Left lobe of liver (tissue), 2 donors: Measurements from ENCODE around the gene ZNF653. TPM values are rescaled to one million over a fixed set of nuclear protein-coding genes. Genes with fewer than 3 reads are reported as not detected.
A peak's percentile ranks its signal among the peaks of the same experiment; 100 is the strongest.

ENCODE experiments used
- ATAC-seq: fragments of 200-7000 bp; cut with Tn5 transposase; one replicate; pipeline ENCODE4 v1.9.1; 2020; ENCODE audit warnings: mild to moderate bottlenecking, moderate library complexity
- DNase-seq: peaks from one replicate; pipeline ENCODE4 v3.0.0-alpha.2; 2020; ENCODE audit warnings: low spot score
- total RNA-seq: library from RNA; stranded (reverse); gene quantifications from one replicate; pipeline ENCODE4 v1.2.1, GENCODE V29; 2021
- donor health status: DM: no; HTN: no; CAD: no; lungs with moderate emphysema.
- donor health status: DM: no; HTN: yes; CAD: no.

ZNF653 gene
- total RNA-seq: 8.3 TPM

- ATAC-seq (peak; percentile 80), DNase-seq (peak; percentile 96)
Observed at GRCh38 chr19:11505504-11506100, at the start of gene ZNF653. Gene ZNF653, minus strand, starts transcription at chr19:11505839. Its CDS starts 53 bp downstream, at chr19:11505786.

- no peak for ATAC-seq
- no peak for DNase-seq
Observed at GRCh38 chr19:11555246-11555645, 49.6 kb upstream of the ZNF653 start.

- DNase-seq: no peak
- no peak for ATAC-seq
Observed at GRCh38 chr19:11554160-11554559, 48.5 kb upstream of the ZNF653 start.

GRCh38 chr19:11552666-11553372 lies 47.2 kb upstream of the ZNF653 start:
- DNase-seq: no peak
- ATAC-seq: no peak

DNA sequence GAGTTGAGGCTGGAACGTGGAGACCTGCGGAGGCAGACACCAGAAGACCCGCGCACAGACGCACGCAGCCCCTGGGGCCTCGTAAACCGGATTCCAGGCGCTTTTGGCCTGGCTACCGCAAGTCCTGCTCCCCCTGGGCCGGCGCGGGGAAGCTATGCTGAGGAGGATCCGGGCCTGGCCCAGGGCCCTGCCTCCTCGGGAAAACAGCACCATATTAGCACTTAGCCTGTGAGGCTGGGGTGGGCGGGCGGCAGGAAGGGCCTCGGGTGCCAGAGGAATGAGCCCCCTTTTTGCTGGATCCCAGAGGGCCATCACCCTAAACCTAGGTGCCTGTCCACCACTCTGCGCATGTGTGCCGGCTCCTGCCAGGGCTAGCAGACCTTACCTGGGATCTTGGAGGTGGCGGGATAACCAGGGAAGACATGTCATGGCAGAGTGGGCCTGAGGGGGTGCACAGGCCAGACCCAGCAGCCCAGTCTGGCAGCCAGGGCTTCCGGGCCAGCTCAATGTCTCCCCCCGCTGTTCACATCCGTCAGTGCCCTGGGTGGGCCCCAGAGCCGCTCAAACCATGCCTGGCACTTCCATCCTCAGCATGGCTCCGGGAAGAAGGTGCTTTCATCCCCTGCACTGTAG lies 46.1 kb upstream of the ZNF653 start:
- no peak for DNase-seq
- peak; percentile 57 for ATAC-seq

- ATAC-seq: no peak
- DNase-seq: no peak
Observed at GRCh38 chr19:11550265-11550664, 44.6 kb upstream of the ZNF653 start.

DNA sequence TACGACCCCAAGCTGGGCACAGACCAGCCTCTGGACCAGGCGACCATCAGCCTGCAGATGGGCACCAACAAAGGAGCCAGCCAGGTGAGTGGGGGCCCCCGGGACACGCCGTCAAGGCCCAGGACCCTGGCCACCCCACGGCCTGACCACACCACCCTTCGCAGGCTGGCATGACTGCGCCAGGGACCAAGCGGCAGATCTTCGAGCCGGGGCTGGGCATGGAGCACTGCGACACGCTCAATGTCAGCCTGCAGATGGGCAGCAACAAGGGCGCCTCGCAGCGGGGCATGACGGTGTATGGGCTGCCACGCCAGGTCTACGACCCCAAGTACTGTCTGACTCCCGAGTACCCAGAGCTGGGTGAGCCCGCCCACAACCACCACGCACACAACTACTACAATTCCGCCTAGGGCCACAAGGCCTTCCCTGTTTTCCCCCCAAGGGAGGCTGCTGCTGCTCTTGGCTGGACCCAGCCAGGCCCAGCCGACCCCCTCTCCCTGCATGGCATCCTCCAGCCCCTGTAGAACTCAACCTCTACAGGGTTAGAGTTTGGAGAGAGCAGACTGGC lies 43.8 kb upstream of the ZNF653 start:
- ATAC-seq (no peak), DNase-seq (no peak)

DNA sequence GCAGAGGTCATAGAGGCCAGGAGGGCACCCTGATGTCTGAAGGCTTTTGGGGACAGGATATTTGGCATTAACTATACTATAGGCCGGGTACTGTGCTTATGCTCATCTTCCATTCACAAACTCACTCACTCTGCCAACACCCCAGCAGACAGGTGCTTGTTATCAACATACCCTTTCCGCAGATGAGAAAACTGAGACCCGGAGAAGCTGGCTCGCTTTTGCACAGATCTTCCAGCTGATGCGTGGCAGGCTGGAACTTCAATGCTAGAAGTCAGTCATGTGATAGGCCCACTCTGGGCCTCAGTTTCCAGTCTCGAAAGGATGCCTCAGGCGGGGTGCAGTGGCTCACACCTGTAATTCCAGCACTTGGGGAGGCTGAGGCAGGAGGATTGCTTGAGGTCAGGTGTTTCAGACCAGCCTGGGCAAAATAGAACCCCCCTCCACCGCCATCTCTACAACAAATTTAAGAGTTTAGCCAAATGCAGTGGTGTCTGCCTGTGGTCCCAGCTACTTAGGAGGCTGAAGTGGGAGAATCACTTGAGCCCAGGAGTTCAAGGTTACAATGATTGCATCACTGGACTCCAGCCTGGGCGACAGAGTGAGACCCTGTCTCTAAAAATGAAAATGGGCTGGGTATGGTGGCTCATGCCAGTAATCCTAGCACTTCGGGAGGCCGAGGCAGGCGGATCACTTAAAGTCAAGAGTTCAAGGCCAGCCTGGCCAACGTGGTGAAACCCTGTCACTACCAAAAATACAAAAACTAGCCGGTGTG lies 42.5 kb upstream of the ZNF653 start:
- ATAC-seq: no peak
- DNase-seq: no peak

GRCh38 chr19:11541238-11541637 lies 35.6 kb upstream of the ZNF653 start:
- no peak for ATAC-seq
- DNase-seq: no peak

DNA sequence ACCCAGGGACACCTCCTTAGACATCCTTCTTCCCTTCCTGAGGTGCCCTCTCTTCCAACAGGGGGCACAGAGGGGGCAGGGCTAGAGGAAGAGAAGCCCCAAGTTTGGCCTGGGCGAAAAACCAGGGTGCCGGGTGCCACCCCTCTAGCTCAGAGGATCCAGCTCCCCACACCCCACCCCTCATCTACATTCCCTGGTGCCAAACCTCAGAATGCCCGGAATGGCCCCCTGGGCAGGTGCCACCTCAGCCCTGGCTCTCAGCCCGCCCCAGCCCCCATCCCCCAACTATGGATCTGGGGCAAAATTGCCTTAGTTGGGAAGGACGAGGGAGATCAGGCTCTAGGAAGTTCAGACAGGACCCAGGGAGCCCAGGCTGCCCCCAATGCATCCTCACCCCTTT lies 35.0 kb upstream of the ZNF653 start:
- ATAC-seq (no peak), DNase-seq (no peak)

GRCh38 chr19:11539495-11540365 lies 34.1 kb upstream of the ZNF653 start:
- ATAC-seq (no peak), DNase-seq (no peak)

DNA sequence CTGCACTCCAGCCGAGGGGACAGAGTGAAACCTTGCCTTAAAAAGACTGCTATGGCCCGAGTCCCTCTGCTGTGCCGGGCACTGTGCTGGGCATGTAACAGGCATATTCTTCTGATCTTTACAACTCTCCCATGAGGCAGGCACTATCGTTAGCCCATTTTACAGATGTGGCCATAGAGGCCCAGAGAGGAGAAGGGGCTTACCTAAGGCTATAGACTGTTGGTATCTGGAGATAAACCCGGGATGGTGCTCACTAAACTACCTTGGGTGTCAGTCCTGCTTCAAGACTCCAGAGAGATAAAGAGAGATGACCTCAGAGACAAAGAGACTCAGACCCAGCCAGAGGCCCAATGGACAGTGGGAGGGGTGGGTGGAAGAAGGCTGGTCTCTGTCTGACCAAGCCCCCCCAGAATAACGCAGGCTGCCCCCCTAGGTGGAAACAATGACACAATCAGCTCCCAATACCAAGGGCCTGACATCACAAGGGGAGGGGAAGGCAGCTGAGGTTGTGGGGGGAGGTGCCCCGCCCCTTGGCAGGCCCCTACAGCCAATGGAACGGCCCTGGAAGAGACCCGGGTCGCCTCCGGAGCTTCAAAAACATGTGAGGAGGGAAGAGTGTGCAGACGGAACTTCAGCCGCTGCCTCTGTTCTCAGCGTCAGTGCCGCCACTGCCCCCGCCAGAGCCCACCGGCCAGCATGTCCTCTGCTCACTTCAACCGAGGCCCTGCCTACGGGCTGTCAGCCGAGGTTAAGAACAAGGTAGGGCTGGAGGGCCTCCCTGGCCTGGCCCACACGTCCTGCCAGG lies 32.8 kb upstream of the ZNF653 start, which contains the start of gene CNN1:
Gene CNN1, plus strand, starts transcription at position 620 of the 805 bp plus-strand sequence. Its CDS starts 77 bp downstream, at position 697.
- ATAC-seq (no peak), DNase-seq (no peak)

GRCh38 chr19:11535792-11536595 lies 30.4 kb upstream of the ZNF653 start:
- ATAC-seq (peak; percentile 93), DNase-seq (peak; percentile 83)

- DNase-seq: no peak
- ATAC-seq: no peak
Observed at GRCh38 chr19:11534948-11535347, 29.3 kb upstream of the ZNF653 start.

DNA sequence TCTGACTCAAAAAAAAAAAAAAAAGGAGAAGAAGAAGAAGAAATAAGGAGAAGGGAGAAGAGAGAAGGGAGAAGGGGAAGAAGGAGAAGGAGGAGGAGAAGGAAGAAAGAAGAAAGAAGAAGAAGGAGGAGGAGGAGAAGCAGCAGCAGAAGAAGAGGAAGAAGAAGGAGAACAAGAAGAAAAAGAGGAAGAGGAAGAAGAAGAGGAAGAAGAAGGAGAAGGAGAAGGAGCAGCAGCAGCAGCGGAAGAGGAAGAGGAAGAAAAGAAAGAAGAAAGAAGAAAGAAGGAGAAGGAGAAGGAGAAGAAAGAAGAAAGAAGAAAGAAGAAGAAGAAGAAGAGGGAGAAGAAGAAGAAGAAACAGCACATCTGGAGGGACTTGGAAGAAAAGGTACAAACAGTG lies 28.9 kb upstream of the ZNF653 start:
- no peak for ATAC-seq
- DNase-seq: no peak

DNA sequence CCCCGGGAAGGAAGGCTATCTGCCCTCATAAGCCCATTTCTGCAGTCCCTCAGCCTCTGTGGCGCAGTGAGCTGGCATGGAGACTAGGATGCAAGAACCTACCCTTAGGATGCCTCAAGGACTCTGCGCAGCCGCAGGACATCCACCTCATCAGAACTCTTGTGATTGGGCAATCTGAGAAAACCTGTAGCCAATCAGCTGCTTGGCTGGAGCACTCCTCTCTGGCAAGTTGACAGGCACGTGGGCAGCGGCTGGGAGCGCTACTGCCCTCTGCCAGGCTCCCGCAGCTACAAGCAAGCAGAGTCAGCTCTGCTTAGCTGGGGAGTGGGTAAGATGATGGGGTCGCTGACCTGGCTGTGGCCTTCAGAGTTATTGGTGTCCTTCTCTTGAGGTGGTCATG lies 24.8 kb upstream of the ZNF653 start:
- ATAC-seq (peak; percentile 60), DNase-seq (peak; percentile 85)

- DNase-seq (peak; percentile 98), ATAC-seq (peak; percentile 98)
Observed at GRCh38 chr19:11528551-11529341, 23.1 kb upstream of the ZNF653 start, which contains the start of gene ECSIT. Gene ECSIT, minus strand, starts transcription at chr19:11529134. Its CDS starts 9,964 bp downstream, at chr19:11519170.
